ENCODE results near the gene TRIM45. TPM values are rescaled to one million over a fixed set of nuclear protein-coding genes. Genes with fewer than 3 reads are reported as not detected.
"Not testable (repeated sequence)": the region's sequence is repeated elsewhere in the genome, so short reads cannot be mapped to it uniquely, and the experiment has no call there.

The TRIM45 gene
- total RNA-seq, 2 donors from 2014 or later, result 7.5 to 8.6 TPM

GRCh38 chr1:117124661-117125060 is 3.1 kb upstream of the TRIM45 start:
- ATAC-seq, result no peak
- no peaks in the 10 kb centered on the region for H3K36me3 ChIP-seq (replicated peaks in 1 of 2; ENCODE audit: insufficient read depth in 1 of 2, low read depth in 2 of 2)
- H3K4me1 ChIP-seq, result peaks cover 26% of the 10 kb centered on the region
- H3K27me3 ChIP-seq, result no peaks in the 10 kb centered on the region
- no peak overlapping the region for H3K4me3 ChIP-seq
- H3K9me3 ChIP-seq, result no peaks in the 10 kb centered on the region
- WGBS, 2 donors, result 23 to 74% methylated on average over 1 of the region's 1 CpG
- TF ChIP-seq CTCF (IDR thresholded peaks at IDR 0.05) (no peak), POLR2A (IDR thresholded peaks at IDR 0.05) (no peak)
- no peak overlapping the region for H3K27ac ChIP-seq
- no peak for DNase-seq
- intact Hi-C loops (cut with DNase I), result loop anchor here (10.0 kb wide), 2 partner anchors 50 to 160 kb away; no protein-coding TSS in a partner anchor

DNA sequence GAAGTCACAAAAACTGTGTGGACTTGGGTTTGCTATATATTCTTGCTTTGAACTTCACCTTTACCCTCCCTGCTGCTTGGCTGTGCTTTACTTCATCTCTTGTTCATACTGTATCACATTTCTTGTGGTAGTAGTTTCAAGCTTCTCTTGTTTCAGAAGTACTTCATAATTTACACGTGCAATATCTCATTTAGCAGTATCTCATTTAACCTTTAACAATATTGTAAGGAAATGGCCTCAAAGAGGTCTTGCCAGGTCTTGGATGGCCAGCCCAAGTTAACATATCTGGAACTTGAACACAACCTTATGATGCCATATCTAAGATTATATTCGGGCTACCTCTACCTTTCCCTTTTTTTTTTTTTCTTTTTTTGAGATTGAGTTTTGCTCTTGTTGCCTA is 1.7 kb upstream of the TRIM45 start:
- Histone ChIP-seq H3K27me3 (no peaks in the 10 kb centered on the region), H3K4me3 (no peak overlapping the region), H3K36me3 (replicated peaks in 1 of 2; ENCODE audit: insufficient read depth in 1 of 2, low read depth in 2 of 2) (no peaks in the 10 kb centered on the region), H3K9me3 (no peaks in the 10 kb centered on the region), H3K27ac (no peak overlapping the region), H3K4me1 (peaks cover 17% of the 10 kb centered on the region)
- intact Hi-C loops (cut with DNase I), result loop anchor here (10.0 kb wide), 2 partner anchors 48 to 162 kb away; no protein-coding TSS in a partner anchor
- TF ChIP-seq CTCF (IDR thresholded peaks at IDR 0.05), result no peak
- no peak for TF ChIP-seq POLR2A (IDR thresholded peaks at IDR 0.05)
- 86 to 97% methylated on average over 2 of the region's 2 CpGs for WGBS, 2 donors
- no peak for ATAC-seq
- DNase-seq, result no peak

GRCh38 chr1:117122330-117123025 is 929 bp upstream of the TRIM45 start:
- WGBS, 2 donors, result 27 to 35% methylated on average over 24 to 32 of the region's 32 CpGs
- Histone ChIP-seq H3K27ac (peak overlapping the region; percentile 77 to 94 (median 92)), H3K9me3 (no peaks in the 10 kb centered on the region), H3K4me3 (no peak overlapping the region), H3K36me3 (replicated peaks in 1 of 2; ENCODE audit: insufficient read depth in 1 of 2, low read depth in 2 of 2) (no peaks in the 10 kb centered on the region), H3K4me1 (peaks cover 23% of the 10 kb centered on the region), H3K27me3 (no peaks in the 10 kb centered on the region)
- TF ChIP-seq POLR2A (IDR thresholded peaks at IDR 0.05) (no peak), CTCF (IDR thresholded peaks at IDR 0.05) (peak in 1 of 7 experiments; percentile 2)
- intact Hi-C loops (cut with DNase I), result loop anchor here (10.0 kb wide), 2 partner anchors 48 to 162 kb away; no protein-coding TSS in a partner anchor
- DNase-seq (no peak), ATAC-seq (no peak)

DNA sequence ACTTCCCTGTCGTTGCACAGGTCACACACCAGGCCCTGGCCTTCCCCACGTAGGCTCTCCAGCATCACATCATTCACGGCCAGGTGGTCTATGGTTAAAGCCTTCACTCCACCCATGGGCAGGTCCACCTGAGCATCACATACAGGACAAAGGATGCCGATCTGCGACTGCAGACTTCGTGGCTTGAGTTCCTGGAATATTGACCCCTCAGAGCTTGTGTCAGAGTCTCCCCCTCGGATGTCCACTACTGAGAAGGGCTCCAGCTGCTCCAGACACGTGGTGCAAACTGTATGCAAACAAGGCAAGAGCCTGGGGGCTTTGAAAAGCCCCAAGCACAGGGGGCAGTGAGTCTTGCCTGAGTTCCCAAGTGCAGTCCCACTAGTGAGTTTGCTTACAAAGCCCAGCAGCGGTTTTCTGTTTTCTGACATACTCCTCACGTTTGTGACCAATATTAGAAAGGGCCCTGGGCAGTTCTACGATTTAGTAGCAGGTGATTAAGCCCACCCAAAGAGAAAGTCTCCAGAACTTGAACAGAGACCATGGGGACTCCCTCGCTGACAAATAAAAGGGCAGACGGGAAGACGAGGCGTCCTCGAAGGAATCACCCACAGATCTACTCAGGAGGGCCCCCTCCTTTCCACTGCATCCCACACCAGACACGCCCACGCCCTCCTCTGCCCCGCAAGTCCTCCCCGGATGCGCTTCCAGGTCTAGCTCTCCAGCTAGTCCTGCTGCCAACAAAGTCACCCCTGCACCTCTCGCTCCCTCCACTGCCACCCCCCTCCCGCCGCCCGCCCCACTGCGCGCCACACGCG is 568 bp downstream of the TRIM45 start:
- Histone ChIP-seq H3K9me3 (no peaks in the 10 kb centered on the region), H3K36me3 (replicated peaks in 1 of 2; ENCODE audit: insufficient read depth in 1 of 2, low read depth in 2 of 2) (no peaks in the 10 kb centered on the region), H3K4me3 (peak overlapping the region; percentile 35 to 62), H3K4me1 (peaks cover 38% of the 10 kb centered on the region), H3K27me3 (no peaks in the 10 kb centered on the region), H3K27ac (peak overlapping the region; percentile 77 to 94 (median 92))
- ATAC-seq (peak; percentile 21), DNase-seq (no peak)
- 8 to 21% methylated on average over 11 to 29 of the region's 29 CpGs for WGBS, 2 donors
- no peak for TF ChIP-seq CTCF (IDR thresholded peaks at IDR 0.05)
- TF ChIP-seq POLR2A (IDR thresholded peaks at IDR 0.05), result no peak
- intact Hi-C loops (cut with DNase I), result loop anchor here (10.0 kb wide), 2 partner anchors 46 to 164 kb away; no protein-coding TSS in a partner anchor

DNA sequence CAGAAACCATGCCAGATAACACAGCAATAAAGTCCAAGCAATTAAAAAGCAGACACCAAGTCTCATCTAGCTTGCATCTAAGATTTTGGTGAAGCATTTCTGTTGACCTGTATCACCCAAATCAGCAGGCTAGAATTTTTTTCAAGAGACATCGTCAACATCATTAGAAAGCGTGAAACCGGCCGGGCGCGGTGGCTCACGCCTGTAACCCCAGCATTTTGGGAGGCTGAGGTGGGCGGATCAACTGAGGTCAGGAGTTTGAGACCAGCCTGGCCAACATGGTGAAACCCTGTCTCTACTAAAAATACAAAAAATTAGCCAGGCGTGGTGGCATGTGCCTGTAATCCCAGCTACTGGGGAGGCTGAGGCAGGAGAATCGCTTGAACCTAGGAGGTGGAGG is 2.4 kb downstream of the TRIM45 start:
- H3K4me3 ChIP-seq; H3K9me3 ChIP-seq; H3K36me3 ChIP-seq (replicated peaks in 1 of 2; ENCODE audit: insufficient read depth in 1 of 2, low read depth in 2 of 2); H3K27ac ChIP-seq; ATAC-seq; DNase-seq; H3K27me3 ChIP-seq; intact Hi-C loops (cut with DNase I): not testable (repeated sequence)
- WGBS, 2 donors, result 96 to 99% methylated on average over 10 of the region's 10 CpGs
- H3K4me1 ChIP-seq, result peaks cover 40% of the 10 kb centered on the region

Measured in body of pancreas (tissue), 4 donors.